ENCODE data around the gene TACC3. TPM values are rescaled to one million over a fixed set of nuclear protein-coding genes. Genes with fewer than 3 reads are reported as not detected.

Gene TACC3
- total RNA-seq, 3 donors from 2014 or later, result 12.0 to 30.2 (median 12.7) TPM

DNA sequence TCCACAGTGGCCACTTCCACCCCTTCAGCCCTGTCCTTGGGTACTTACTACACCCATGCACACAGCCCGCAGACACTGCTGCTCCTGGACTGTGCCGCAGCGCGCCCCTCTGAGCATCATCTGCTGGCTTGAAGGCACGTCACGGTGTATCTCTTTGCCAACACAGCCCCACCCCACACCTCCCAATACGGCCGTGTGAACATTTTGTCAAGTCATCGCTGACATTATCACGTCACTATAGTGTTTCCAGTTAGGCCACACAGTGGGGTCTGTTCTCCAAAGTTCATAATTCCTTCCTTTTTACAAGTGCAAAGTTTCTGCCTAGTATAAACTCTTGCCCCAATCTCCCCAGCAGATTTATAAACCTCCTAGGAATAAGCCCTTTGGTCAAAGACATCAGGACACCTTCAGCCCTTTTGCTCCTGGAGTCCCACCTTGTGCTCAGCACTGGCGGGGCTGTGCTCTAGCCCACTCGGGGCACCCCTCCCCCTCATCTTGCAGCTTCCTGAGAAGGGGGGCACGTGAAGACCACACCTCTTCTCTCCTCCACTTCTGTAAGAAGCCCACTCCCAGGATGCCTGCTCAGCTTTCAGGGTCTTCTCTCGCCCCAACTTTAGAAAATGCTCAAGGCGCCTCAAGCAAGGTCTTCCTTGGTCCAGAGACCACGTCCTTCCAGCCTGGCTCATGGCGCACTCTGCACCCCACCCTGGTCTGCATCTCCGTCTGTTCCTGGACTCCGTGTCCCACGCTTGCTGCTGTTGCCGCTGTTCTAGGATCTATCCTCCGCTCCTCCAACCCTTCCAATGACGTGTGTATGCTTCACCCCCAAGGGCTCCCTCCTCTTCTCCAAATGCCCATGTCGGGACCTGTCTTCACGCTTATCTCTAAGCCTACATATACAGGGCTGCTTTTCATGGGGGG is 44.5 kb upstream of the TACC3 start:
- intact Hi-C loops (cut with DNase I, micrococcal nuclease), result no loop called here
- TF ChIP-seq, protein P1, sequence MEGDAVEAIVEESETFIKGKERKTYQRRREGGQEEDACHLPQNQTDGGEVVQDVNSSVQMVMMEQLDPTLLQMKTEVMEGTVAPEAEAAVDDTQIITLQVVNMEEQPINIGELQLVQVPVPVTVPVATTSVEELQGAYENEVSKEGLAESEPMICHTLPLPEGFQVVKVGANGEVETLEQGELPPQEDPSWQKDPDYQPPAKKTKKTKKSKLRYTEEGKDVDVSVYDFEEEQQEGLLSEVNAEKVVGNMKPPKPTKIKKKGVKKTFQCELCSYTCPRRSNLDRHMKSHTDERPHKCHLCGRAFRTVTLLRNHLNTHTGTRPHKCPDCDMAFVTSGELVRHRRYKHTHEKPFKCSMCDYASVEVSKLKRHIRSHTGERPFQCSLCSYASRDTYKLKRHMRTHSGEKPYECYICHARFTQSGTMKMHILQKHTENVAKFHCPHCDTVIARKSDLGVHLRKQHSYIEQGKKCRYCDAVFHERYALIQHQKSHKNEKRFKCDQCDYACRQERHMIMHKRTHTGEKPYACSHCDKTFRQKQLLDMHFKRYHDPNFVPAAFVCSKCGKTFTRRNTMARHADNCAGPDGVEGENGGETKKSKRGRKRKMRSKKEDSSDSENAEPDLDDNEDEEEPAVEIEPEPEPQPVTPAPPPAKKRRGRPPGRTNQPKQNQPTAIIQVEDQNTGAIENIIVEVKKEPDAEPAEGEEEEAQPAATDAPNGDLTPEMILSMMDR (IDR thresholded peaks at IDR 0.05), result no peak

DNA sequence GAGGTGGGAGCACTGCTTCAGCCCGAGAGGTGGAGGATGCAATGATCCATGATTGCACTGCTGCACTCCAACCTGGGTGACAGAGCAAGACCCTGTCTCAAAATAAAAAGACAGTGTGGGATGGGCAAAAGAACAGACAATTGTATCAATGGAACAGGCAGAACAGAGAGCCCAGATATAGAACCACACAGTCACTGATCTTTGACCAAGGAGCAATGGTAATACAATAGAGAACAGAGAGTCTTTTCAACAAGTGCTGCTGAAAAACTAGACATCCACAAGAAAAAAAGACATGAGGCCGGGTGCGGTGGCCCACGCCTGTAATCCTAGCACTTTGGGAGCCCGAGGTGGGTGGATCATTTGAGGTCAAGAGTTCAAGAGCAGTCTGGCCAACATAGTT is 43.1 kb upstream of the TACC3 start:
- DNase-seq, result no peak
- Histone ChIP-seq H3K36me3 (ENCODE audit: low read depth) (no peaks in the 10 kb centered on the region), H3K4me3 (no peak overlapping the region), H3K9me3 (no peaks in the 10 kb centered on the region), H3K4me1 (ENCODE audit: low read depth) (no peaks in the 10 kb centered on the region)
- no peak for ATAC-seq
- TF ChIP-seq, protein P1 (IDR thresholded peaks at IDR 0.05), result no peak
- intact Hi-C loops (cut with DNase I, micrococcal nuclease), result no loop called here

More for the DNA sequence above, 44.5 kb upstream of the TACC3 start:
- Histone ChIP-seq H3K4me3 (no peak overlapping the region), H3K4me1 (ENCODE audit: low read depth) (no peaks in the 10 kb centered on the region), H3K9me3 (no peaks in the 10 kb centered on the region), H3K36me3 (ENCODE audit: low read depth) (no peaks in the 10 kb centered on the region)
- DNase-seq (no peak), ATAC-seq (no peak)

DNA sequence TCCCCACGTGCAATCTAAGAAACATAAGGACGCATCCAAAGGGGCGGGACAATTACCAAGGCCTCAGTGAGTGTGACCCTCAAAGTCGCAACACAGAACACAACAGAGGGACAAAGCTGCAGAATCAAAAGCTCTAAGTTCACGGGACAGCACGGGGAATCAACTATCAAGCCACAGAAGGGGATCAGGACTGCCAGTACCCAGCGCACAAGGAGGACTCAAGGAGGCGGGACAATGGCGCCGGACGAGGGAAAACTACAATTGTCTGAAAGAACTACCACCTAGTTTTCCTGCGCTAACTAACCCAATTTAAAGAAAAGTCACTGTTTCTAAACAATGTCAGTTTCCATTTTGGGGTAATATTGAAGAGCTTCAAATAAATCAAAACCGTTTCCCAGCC is 38.5 kb upstream of the TACC3 start:
- TF ChIP-seq, protein P1 (IDR thresholded peaks at IDR 0.05), result no peak
- intact Hi-C loops (cut with DNase I, micrococcal nuclease), result no loop called here
- no peaks in the 10 kb centered on the region for H3K9me3 ChIP-seq
- no peak for ATAC-seq
- H3K36me3 ChIP-seq (ENCODE audit: low read depth), result no peaks in the 10 kb centered on the region
- H3K4me1 ChIP-seq (ENCODE audit: low read depth), result no peaks in the 10 kb centered on the region
- H3K4me3 ChIP-seq, result no peak overlapping the region
- DNase-seq, result no peak

DNA sequence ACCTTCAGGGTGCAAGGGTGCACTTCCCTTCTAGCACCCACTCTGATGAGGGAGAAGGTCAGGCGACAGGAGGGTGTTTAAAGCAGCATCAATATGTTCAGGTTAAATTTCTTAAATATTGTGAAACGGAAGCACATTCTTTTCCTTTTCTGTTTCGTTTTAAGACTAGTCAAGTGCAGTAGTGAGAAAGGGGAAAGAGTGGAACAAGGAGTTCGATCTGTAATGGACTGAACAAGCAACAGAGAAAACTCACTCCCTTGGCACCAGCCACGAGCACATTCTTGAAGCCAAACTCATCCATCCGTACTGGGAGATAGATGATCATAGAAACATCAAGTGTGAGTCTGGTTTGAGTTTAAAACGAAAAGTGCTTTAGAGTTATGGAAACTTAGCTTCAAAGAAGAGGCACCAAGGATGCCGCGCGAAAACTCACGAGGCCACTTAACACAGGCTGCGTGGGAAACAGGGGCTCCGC is 38.0 kb upstream of the TACC3 start:
- no peak overlapping the region for H3K4me3 ChIP-seq
- no peaks in the 10 kb centered on the region for H3K9me3 ChIP-seq
- DNase-seq, result no peak
- no peaks in the 10 kb centered on the region for H3K36me3 ChIP-seq (ENCODE audit: low read depth)
- TF ChIP-seq, protein P1 (IDR thresholded peaks at IDR 0.05), result no peak
- no peaks in the 10 kb centered on the region for H3K4me1 ChIP-seq (ENCODE audit: low read depth)
- intact Hi-C loops (cut with DNase I, micrococcal nuclease), result no loop called here
- no peak for ATAC-seq

DNA sequence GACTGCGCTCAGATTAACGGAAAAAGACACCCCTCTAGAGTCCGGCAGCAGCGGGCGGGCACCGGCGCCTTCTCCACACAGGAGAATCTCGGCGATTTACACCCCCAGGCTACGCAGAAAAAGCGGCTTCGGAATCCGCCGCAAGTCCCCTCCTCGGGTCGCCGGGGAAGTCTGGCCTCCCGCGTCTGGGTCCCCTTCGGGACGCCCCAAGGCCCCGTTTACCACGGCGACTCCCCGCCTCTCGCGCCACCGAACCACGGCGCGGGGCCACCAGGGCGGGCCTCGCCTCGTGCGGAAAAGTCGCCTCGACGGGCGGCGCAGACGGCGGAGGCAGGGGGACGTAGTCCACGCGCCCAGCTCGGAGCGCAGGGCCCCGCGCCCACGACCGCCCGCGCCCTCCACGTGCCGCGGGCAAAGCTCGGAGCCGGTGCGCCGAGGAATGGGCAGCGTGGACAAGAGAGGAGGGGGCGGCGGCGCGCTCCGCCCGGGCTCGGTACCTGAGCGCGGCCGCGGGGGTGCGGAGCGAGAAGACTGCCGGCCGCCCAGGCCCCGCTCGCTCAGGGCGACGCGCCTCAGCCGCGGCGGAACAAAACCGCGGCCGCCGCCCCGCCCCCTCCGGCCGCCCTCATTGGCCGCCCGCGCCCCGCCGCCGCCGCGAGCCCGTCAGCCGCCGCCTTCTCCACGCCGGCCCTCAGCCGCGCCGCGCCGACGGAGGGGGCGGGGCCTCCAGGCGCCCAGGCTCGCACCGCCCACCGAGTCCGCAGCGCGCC is 37.4 kb upstream of the TACC3 start, which contains the start of gene FAM53A:
FAM53A (minus strand) TSS at position 578 of the 770 bp plus-strand sequence. CDS start 15,572 bp downstream, outside the sequence.
- TF ChIP-seq, protein P1 (IDR thresholded peaks at IDR 0.05), result no peak
- Histone ChIP-seq H3K4me3 (peak within 1 kb of the TSS; percentile 24), H3K9me3 (no peaks in the 10 kb centered on the region), H3K4me1 (ENCODE audit: low read depth) (no peaks in the 10 kb centered on the region), H3K36me3 (ENCODE audit: low read depth) (no peaks in the 10 kb centered on the region)
- ATAC-seq, result peak; percentile 97
- DNase-seq, result peak in 2 of 3 donors; percentile 35 to 94
- intact Hi-C loops (cut with DNase I, micrococcal nuclease), result no loop called here

All from mucosa of descending colon (tissue), 3 donors.